Measurements from ENCODE around the gene SPACA7. TPM values are rescaled to one million over a fixed set of nuclear protein-coding genes. Genes with fewer than 3 reads are reported as not detected.
"Not testable (repeated sequence)": the region's sequence is repeated elsewhere in the genome, so short reads cannot be mapped to it uniquely, and the experiment has no call there.

Gene SPACA7
- total RNA-seq, 2 donors from 2014 or later: 4.9 TPM; not detected in 1

- Histone ChIP-seq H3K9me3 (no peaks in the 10 kb centered on the region), H3K27ac (no peak overlapping the region), H3K4me1 (replicated peaks) (no peaks in the 10 kb centered on the region), H3K27me3 (replicated peaks; ENCODE audit: insufficient read depth) (no peaks in the 10 kb centered on the region), H3K36me3 (no peaks in the 10 kb centered on the region), H3K4me3 (no peak overlapping the region)
- no peak for TF ChIP-seq POLR2A (IDR thresholded peaks at IDR 0.05)
- no peak for TF ChIP-seq POLR2AphosphoS5 (IDR thresholded peaks at IDR 0.05)
- intact Hi-C loops (cut with DNase I): no loop called here
- no peak for DNase-seq (ENCODE audit: low spot score)
Measured at GRCh38 chr13:112417079-112417478, 40.9 kb downstream of the SPACA7 start.

- DNase-seq (ENCODE audit: low spot score): no peak
- 89% methylated on average over 14 of the region's 14 CpGs for WGBS
- Histone ChIP-seq H3K27me3 (replicated peaks; ENCODE audit: insufficient read depth) (no peaks in the 10 kb centered on the region), H3K36me3 (no peaks in the 10 kb centered on the region), H3K9me3 (no peaks in the 10 kb centered on the region), H3K4me3 (no peak overlapping the region), H3K4me1 (replicated peaks) (no peaks in the 10 kb centered on the region), H3K27ac (no peak overlapping the region)
- no peak for TF ChIP-seq CTCF (IDR thresholded peaks at IDR 0.05)
- no peak for TF ChIP-seq POLR2AphosphoS5 (IDR thresholded peaks at IDR 0.05)
- intact Hi-C loops (cut with DNase I): no loop called here
Measured at GRCh38 chr13:112424098-112424497, 47.9 kb downstream of the SPACA7 start.

GRCh38 chr13:112428704-112429103 is 52.5 kb downstream of the SPACA7 start:
- Histone ChIP-seq H3K27ac (no peak overlapping the region), H3K36me3 (no peaks in the 10 kb centered on the region), H3K4me3 (no peak overlapping the region), H3K27me3 (replicated peaks; ENCODE audit: insufficient read depth) (no peaks in the 10 kb centered on the region), H3K9me3 (no peaks in the 10 kb centered on the region), H3K4me1 (replicated peaks) (no peaks in the 10 kb centered on the region)
- TF ChIP-seq POLR2AphosphoS5 (IDR thresholded peaks at IDR 0.05) (no peak), POLR2A (IDR thresholded peaks at IDR 0.05) (no peak), CTCF (IDR thresholded peaks at IDR 0.05) (no peak)
- no peak for DNase-seq (ENCODE audit: low spot score)
- intact Hi-C loops (cut with DNase I): no loop called here

- DNase-seq (ENCODE audit: low spot score): no peak
- H3K9me3 ChIP-seq: no peaks in the 10 kb centered on the region
- no peaks in the 10 kb centered on the region for H3K27me3 ChIP-seq (replicated peaks; ENCODE audit: insufficient read depth)
- no peak overlapping the region for H3K27ac ChIP-seq
- no peak overlapping the region for H3K4me3 ChIP-seq
- TF ChIP-seq CTCF (IDR thresholded peaks at IDR 0.05) (no peak), POLR2AphosphoS5 (IDR thresholded peaks at IDR 0.05) (no peak), POLR2A (IDR thresholded peaks at IDR 0.05) (no peak)
- WGBS: 80% methylated on average over 5 of the region's 5 CpGs
- intact Hi-C loops (cut with DNase I): no loop called here
- H3K4me1 ChIP-seq (replicated peaks): no peaks in the 10 kb centered on the region
- no peaks in the 10 kb centered on the region for H3K36me3 ChIP-seq
Measured at GRCh38 chr13:112431734-112432133, 55.6 kb downstream of the SPACA7 start.

GRCh38 chr13:112432734-112433133 is 56.6 kb downstream of the SPACA7 start:
- H3K9me3 ChIP-seq; H3K36me3 ChIP-seq; H3K4me1 ChIP-seq (replicated peaks); H3K27me3 ChIP-seq (replicated peaks; ENCODE audit: insufficient read depth); H3K27ac ChIP-seq; H3K4me3 ChIP-seq; DNase-seq (ENCODE audit: low spot score); intact Hi-C loops (cut with DNase I): not testable (repeated sequence)
- 92% methylated on average over 4 of the region's 5 CpGs for WGBS

GRCh38 chr13:112433517-112433916 is 57.4 kb downstream of the SPACA7 start:
- H3K27ac ChIP-seq; H3K9me3 ChIP-seq; H3K36me3 ChIP-seq; H3K27me3 ChIP-seq (replicated peaks; ENCODE audit: insufficient read depth); H3K4me1 ChIP-seq (replicated peaks); H3K4me3 ChIP-seq; intact Hi-C loops (cut with DNase I); DNase-seq (ENCODE audit: low spot score): not testable (repeated sequence)
- 84% methylated on average over 5 of the region's 16 CpGs for WGBS
